AG04449 (cell line): ENCODE data around the gene SLIT1.

ENCODE experiments used
- CTCF ChIA-PET: fragments of 350-600 bp; formaldehyde crosslinking; extraction: SDS; loops from one replicate; lab custom pipeline; 2021; ENCODE audit warnings: antibody characterized with exemption; lab: Yijun Ruan, JAX
- POLR2A ChIA-PET: fragments of 400-600, 350-600 bp; formaldehyde crosslinking; extraction: SDS; loops from one replicate; lab custom pipeline; 2020; ENCODE audit warnings: antibody characterized with exemption, inconsistent platforms; lab: Yijun Ruan, JAX
- DNase-seq: peaks from one replicate; pipeline ENCODE4 v3.0.0-alpha.2; 2010; ENCODE audit warnings: low read depth, low spot score
- H3K4me3 ChIP-seq: 2 replicates; pipeline ENCODE4 v1.5.1; 2011; ENCODE audit warnings: low read depth, mild to moderate bottlenecking, control low read depth, low read length
- CTCF ChIP-seq: IDR thresholded peaks from one replicate; pipeline ENCODE4 v1.5.1; 2011; ENCODE audit warnings: mild to moderate bottlenecking, moderate library complexity, low read length, control low read depth, inconsistent platforms; ENCODE audit not compliant: insufficient read depth; ENCODE audit errors: missing control alignments

Gene SLIT1

GRCh38 chr10:97184971-97185325 is 811 bp downstream of the SLIT1 start:
- ChIA-PET POLR2A (no interaction called here), CTCF (no interaction called here)
- DNase-seq: no peak
- no peak for TF ChIP-seq CTCF
- no peak overlapping the region for H3K4me3 ChIP-seq

- no peak for TF ChIP-seq CTCF
- ChIA-PET POLR2A (no interaction called here), CTCF (interaction anchor here (0.9 to 2.7 kb wide), 4 partner anchors 8 to 27 kb away, joined by 3 to 11 read pairs (median 5); no protein-coding TSS in a partner anchor)
- no peak for DNase-seq
- no peak overlapping the region for H3K4me3 ChIP-seq
These were observed 2.4 kb downstream of the SLIT1 start for GRCh38 chr10:97183314-97183713.

- TF ChIP-seq CTCF: no peak
- no peak for DNase-seq
- ChIA-PET POLR2A (interaction anchor here (0.6 to 0.8 kb wide), 2 partner anchors 39 to 130 kb away, joined by 3 to 4 read pairs; no protein-coding TSS in a partner anchor), CTCF (interaction anchor here (0.9 to 2.7 kb wide), 4 partner anchors 9 to 28 kb away, joined by 3 to 11 read pairs (median 5); no protein-coding TSS in a partner anchor)
- no peak overlapping the region for H3K4me3 ChIP-seq
These were observed 3.3 kb downstream of the SLIT1 start for GRCh38 chr10:97182288-97182990.

GRCh38 chr10:97180986-97181385 is 4.8 kb downstream of the SLIT1 start:
- DNase-seq: no peak
- no peak overlapping the region for H3K4me3 ChIP-seq
- TF ChIP-seq CTCF: no peak
- POLR2A ChIA-PET: no interaction called here
- CTCF ChIA-PET: interaction anchor here (1.2 to 3.0 kb wide), 2 partner anchors 11 to 30 kb away, joined by 3 to 16 read pairs; no protein-coding TSS in a partner anchor

- ChIA-PET CTCF (interaction anchor here (1.0 to 3.0 kb wide), 4 partner anchors 18 to 98 kb away, joined by 3 to 16 read pairs (median 4); no protein-coding TSS in a partner anchor), POLR2A (no interaction called here)
- DNase-seq: no peak
- no peak overlapping the region for H3K4me3 ChIP-seq
- TF ChIP-seq CTCF: no peak
These were observed 5.4 kb downstream of the SLIT1 start for GRCh38 chr10:97180363-97180755.

GRCh38 chr10:97179731-97180362 is 5.9 kb downstream of the SLIT1 start:
- H3K4me3 ChIP-seq: no peak overlapping the region
- peak; percentile 23 for TF ChIP-seq CTCF
- ChIA-PET POLR2A (no interaction called here), CTCF (interaction anchor here (1.0 to 3.0 kb wide), 5 partner anchors 18 to 107 kb away, joined by 3 to 16 read pairs (median 4); no protein-coding TSS in a partner anchor)
- DNase-seq: no peak
